Aorta (tissue), 5 donors: ENCODE results near the gene SRSF9. TPM values are rescaled to one million over a fixed set of nuclear protein-coding genes. Genes with fewer than 3 reads are reported as not detected.
A peak's percentile ranks its signal among the peaks of the same experiment; 100 is the strongest.
"Not testable (repeated sequence)": the region's sequence is repeated elsewhere in the genome, so short reads cannot be mapped to it uniquely, and the experiment has no call there.

ENCODE experiments used
- ATAC-seq: fragments of 200-7000 bp; cut with Tn5 transposase; one replicate; pipeline ENCODE4 v1.9.1; 2022; ENCODE audit warnings: moderate library complexity; ENCODE audit not compliant: low FRiP score
- DNase-seq, 2 donors: peaks; one replicate each; pipeline ENCODE4 v3.0.0-alpha.2; 2020
- H3K27ac ChIP-seq, 2 donors: one replicate each; pipeline ENCODE4 v1.5.1; 2013; ENCODE audit warnings: low read length in 2 of 2, mild to moderate bottlenecking in 2 of 2, moderate library complexity in 2 of 2, control low read depth in 1 of 2, inconsistent platforms in 1 of 2, low read depth in 1 of 2
- H3K27me3 ChIP-seq, 2 donors: one replicate each; pipeline ENCODE4 v1.6.1; 2013; ENCODE audit warnings: control low read depth in 1 of 2, low read length in 1 of 2, mild to moderate bottlenecking in 1 of 2, moderate library complexity in 1 of 2; ENCODE audit not compliant: insufficient read depth in 2 of 2, control insufficient read depth in 1 of 2
- H3K36me3 ChIP-seq, 2 donors: one replicate each; pipeline ENCODE4 v1.6.1; 2013; ENCODE audit warnings: control low read depth in 1 of 2, low read length in 1 of 2, mild to moderate bottlenecking in 1 of 2; ENCODE audit not compliant: insufficient read depth in 2 of 2, control insufficient read depth in 1 of 2
- H3K4me1 ChIP-seq, 2 donors: one replicate each; pipeline ENCODE4 v1.6.1; 2013; ENCODE audit warnings: low read length in 2 of 2, control low read depth in 1 of 2, mild to moderate bottlenecking in 1 of 2, moderate library complexity in 1 of 2; ENCODE audit not compliant: insufficient read depth in 2 of 2, control insufficient read depth in 1 of 2
- H3K4me3 ChIP-seq, 2 donors: one replicate each; pipeline ENCODE4 v1.5.1; 2013; ENCODE audit warnings: low read length in 2 of 2, control low read depth in 1 of 2, mild to moderate bottlenecking in 1 of 2
- H3K9me3 ChIP-seq: one replicate; pipeline ENCODE4 v1.6.1; 2013; ENCODE audit warnings: mild to moderate bottlenecking, low read length; ENCODE audit not compliant: control insufficient read depth
- WGBS, 2 donors: extraction: QIAGEN DNeasy Blood & Tissue Kit; methylation state at CpG; one replicate each; pipeline ENCODE4 v1.1.7; 2013; 5-methylcytosine and 5-hydroxymethylcytosine counted together
- intact Hi-C, 2 donors: fragments of 100-400 bp; cut with DNase I; formaldehyde crosslinking; loops; one replicate each; pipeline versions ENCODE4 v1.14.2 to v1.15.0; 2022
- long read RNA-seq, 2 donors: library from polyadenylated mRNA; unstranded; transcript quantifications; one replicate each; pipeline ENCODE4 v2.0.0, GENCODE V29; 2020 to 2021
- polyA plus RNA-seq, 2 donors: library from polyadenylated mRNA; stranded (reverse); fragments of 200-250 nt; gene quantifications; one replicate each; pipeline ENCODE4 v1.2.3, GENCODE V29; 2013
- total RNA-seq, 2 donors: library from RNA; stranded (reverse); fragmentation: NEBNext Ultra II Directional; extraction: Animal tissue kit (Norgen Biotek cat#: 25700); gene quantifications; one replicate each; pipeline ENCODE4 v1.2.1, GENCODE V29; 2021
- donor health status: healthy with polysubstance abuse.
- donor health status: Bipolar disorder and iron deficiency.
- donor health status: DM: no; HTN: no; CAD: no.
- donor health status: DM: no; HTN: no; CAD: no.
- donor health status: DM: yes; HTN: yes; CAD: no.

The SRSF9 gene, protein sequence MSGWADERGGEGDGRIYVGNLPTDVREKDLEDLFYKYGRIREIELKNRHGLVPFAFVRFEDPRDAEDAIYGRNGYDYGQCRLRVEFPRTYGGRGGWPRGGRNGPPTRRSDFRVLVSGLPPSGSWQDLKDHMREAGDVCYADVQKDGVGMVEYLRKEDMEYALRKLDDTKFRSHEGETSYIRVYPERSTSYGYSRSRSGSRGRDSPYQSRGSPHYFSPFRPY
- 10 to 100 TPM; 91.2 to 96.6 TPM for total RNA-seq
- 10 to 100 TPM; 77.5 to 95.8 TPM for polyA plus RNA-seq
- long read RNA-seq, donor 1, partial matches to known transcripts, result 0 of 7 reads
- long read RNA-seq, donor 1, other reads (novel, unspliced or antisense), result 0 of 7 reads
- long read RNA-seq, donor 2, transcript SRSF9-201 (4 exons, 1,201 nt), result major isoform, 56 of 62 reads
- long read RNA-seq, donor 2, partial matches to known transcripts, result 0 of 62 reads
- long read RNA-seq, donor 2, other reads (novel, unspliced or antisense), result 4 of 62 reads

DNA sequence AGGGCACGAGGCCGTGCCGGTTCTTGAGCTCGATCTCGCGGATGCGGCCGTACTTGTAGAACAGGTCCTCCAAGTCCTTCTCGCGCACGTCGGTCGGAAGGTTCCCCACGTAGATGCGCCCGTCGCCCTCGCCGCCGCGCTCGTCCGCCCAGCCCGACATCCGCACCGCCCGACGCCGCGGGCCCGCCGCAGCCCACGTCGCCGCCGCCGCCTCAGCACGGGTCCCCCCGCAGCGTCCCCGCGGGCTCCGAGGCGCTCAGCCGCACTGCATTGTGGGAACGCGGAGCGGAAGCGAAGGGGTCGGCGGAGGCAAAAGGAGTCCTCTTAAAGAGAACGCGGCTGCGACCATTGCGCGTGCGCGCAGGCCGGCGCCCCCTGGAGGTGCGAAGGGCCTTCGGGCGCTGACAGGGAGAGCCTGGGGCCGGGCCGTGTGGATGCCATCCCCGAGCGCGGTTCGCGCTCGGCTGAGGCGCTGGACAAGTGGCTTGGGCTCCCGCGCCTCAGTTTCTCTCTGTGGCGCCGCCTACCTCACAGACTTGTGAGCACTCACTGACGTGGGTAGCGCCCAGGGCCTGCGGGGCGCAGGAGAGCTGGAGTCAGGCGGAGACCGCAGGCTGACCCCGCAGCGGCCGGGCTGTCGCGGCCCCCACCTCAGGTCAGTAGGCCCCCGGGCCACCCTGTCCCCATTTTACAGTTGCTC is at the start of gene SRSF9:
Gene SRSF9, minus strand, starts transcription at position 299 of the 700 bp plus-strand sequence. Its CDS starts 139 bp downstream, at position 160.
- no peaks in the 10 kb centered on the region for H3K36me3 ChIP-seq
- WGBS, 2 donors, result 0% methylated on average over 69 to 88 of the region's 88 CpGs
- H3K27me3 ChIP-seq, result no peaks in the 10 kb centered on the region
- peak; percentile 98 for ATAC-seq
- H3K4me3 ChIP-seq, result peak within 1 kb of the TSS; percentile 92 to 93
- intact Hi-C loops, result loop anchor here in 1 of 2 donors (2.0 kb wide), 1 partner anchor 59 kb away; the partner anchor contains the start of gene COQ5
- no peaks in the 10 kb centered on the region for H3K4me1 ChIP-seq
- H3K27ac ChIP-seq, result peak within 1 kb of the TSS in 1 of 2 donors; percentile 94
- no peaks in the 10 kb centered on the region for H3K9me3 ChIP-seq
- DNase-seq, result peak; percentile 97 to 99

DNA sequence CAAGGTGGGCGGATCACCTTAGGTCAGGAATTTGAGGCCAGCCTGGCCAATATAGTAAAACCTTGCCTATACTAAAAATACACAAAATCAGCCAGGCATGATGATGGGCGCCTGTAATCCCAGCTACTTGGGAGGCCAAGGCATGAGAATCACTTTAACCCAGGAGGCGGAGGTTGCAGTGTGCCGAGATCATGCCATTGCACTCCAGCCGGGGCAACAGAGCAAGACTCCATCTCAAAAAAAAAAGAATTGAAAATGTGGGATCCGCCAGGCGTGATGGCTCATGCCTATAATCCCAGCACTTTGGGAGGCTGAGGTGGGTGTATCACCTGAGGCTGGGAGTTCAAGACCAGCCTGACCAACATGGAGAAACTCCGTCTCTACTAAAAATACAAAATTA is 49.8 kb upstream of the SRSF9 start:
- H3K27ac ChIP-seq, ATAC-seq, H3K27me3 ChIP-seq, H3K9me3 ChIP-seq, H3K36me3 ChIP-seq, DNase-seq, H3K4me1 ChIP-seq, intact Hi-C loops, H3K4me3 ChIP-seq: not testable (repeated sequence)
- WGBS, 2 donors, result 95 to 97% methylated on average over 8 of the region's 8 CpGs

DNA sequence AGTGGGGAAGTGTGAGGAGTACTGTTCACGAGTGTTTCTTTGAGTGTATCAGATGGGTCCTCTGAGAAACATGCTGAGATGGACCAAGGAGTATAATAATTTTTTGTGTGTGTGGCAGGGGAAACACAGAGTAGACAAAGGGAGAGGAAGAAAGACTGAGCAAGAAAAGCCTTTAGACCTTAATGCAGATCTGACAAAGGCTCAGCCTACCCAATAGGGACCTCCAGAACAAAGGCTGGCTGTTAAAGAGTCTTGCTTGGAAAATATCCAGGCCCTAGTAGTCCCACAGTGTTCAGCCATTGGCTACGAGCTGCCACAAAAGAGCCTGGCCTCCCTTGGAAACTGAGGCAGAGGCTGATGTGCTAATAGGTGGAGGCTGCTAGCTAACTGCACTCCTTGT is 45.9 kb upstream of the SRSF9 start:
- DNase-seq (no peak), ATAC-seq (no peak)
- no peaks in the 10 kb centered on the region for H3K4me1 ChIP-seq
- no peaks in the 10 kb centered on the region for H3K36me3 ChIP-seq
- no peak overlapping the region for H3K27ac ChIP-seq
- no peaks in the 10 kb centered on the region for H3K27me3 ChIP-seq
- 88 to 94% methylated on average over 2 of the region's 2 CpGs for WGBS, 2 donors
- intact Hi-C loops, result no loop called here
- H3K9me3 ChIP-seq, result no peaks in the 10 kb centered on the region
- no peak overlapping the region for H3K4me3 ChIP-seq

DNA sequence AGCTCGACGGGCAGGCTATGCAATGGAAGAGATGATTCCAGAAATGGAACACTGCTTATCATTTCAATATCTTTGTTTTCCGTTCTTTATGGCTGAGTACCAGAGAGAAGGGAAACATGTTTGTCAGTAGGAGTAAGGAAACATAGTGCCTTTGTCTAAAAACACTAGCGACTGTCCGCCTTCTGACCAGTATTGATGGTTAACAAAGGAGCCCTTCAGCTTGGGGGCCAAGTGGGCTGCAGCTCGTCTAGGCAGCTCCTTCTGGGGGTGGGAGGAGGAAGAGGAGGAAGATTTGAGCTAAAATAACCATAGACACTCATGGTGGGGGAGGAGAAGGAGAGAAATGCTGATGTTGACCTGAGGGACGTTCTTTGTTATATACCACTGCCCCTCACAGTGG is 44.5 kb upstream of the SRSF9 start:
- Histone ChIP-seq H3K4me3 (no peak overlapping the region), H3K9me3 (no peaks in the 10 kb centered on the region), H3K36me3 (peaks cover 0 to 3% of the 10 kb centered on the region in 2 donors), H3K27me3 (no peaks in the 10 kb centered on the region), H3K4me1 (no peaks in the 10 kb centered on the region), H3K27ac (no peak overlapping the region)
- no peak for DNase-seq
- ATAC-seq, result no peak
- 83 to 89% methylated on average over 7 of the region's 7 CpGs for WGBS, 2 donors
- intact Hi-C loops, result no loop called here

DNA sequence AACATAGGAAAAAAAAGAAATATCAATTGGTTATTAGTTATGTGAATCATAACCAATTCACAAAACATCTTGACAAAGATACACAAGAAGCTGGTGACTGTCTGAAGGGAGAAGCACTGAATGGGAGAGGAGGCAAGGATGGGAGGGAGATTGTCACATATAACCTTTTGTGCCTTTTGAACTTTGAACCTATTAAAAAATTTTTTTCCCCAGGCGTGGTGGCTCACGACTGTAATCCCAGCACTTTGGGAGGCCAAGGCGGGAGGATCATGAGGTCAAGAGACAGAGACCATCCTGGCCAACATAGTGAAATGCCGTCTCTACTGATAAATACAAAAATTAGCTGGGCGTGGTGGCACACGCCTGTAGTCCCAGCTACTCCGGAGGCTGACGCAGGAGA is 39.0 kb upstream of the SRSF9 start:
- Histone ChIP-seq H3K4me3 (no peak overlapping the region), H3K27me3 (no peaks in the 10 kb centered on the region), H3K4me1 (no peaks in the 10 kb centered on the region), H3K27ac (no peak overlapping the region), H3K36me3 (peaks cover 1 to 3% of the 10 kb centered on the region in 2 donors), H3K9me3 (no peaks in the 10 kb centered on the region)
- no peak for DNase-seq
- no peak for ATAC-seq
- WGBS, 2 donors, result 93 to 94% methylated on average over 8 of the region's 8 CpGs
- intact Hi-C loops, result no loop called here

DNA sequence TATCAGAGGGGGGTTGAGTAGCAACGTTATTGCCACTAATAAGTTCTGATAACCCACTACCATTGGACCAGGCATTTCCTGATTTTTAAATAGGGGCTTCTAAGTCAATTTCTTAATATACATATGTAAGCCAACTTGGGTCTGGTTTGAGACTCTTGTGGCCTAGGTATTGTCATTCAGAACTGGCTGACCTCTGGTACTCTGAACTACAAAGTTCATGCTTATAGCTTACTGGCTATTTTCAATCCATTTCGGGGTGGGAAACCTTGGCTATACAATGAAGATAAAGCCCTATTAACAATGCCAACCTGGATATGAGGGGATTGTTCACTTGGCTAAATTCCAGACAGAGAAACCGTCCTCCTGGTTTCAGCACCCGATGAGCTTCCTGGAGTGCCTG is 35.0 kb upstream of the SRSF9 start:
- 78 to 80% methylated on average over 4 of the region's 4 CpGs for WGBS, 2 donors
- intact Hi-C loops, result no loop called here
- Histone ChIP-seq H3K9me3 (no peaks in the 10 kb centered on the region), H3K27ac (no peak overlapping the region), H3K36me3 (peaks cover 2 to 4% of the 10 kb centered on the region in 2 donors), H3K4me1 (no peaks in the 10 kb centered on the region), H3K27me3 (no peaks in the 10 kb centered on the region), H3K4me3 (no peak overlapping the region)
- no peak for ATAC-seq
- DNase-seq, result no peak

DNA sequence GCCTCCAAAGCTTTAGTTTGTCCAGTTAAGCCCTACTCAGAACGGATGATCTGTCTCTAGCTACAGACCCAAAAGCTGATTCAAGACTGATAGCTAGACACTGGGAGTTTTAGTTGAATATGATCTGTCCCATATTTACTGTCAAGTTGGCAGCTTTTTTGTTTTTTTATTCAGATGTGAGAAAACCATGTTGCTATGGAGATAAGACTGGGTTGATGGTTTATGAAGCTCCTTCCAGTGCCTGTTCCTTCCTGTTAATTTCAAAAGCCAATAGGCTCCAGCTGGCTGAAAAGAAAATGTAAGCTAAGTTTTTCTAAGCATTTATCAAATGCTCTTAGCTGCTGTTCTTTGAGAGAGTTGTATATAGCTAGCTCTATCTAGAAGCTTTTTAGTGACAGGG is 31.0 kb upstream of the SRSF9 start:
- no peak for ATAC-seq
- no peak for DNase-seq
- peak overlapping the region in 1 of 2 donors; percentile 14 for H3K27ac ChIP-seq
- H3K9me3 ChIP-seq, result no peaks in the 10 kb centered on the region
- peaks cover 2 to 4% of the 10 kb centered on the region in 2 donors for H3K36me3 ChIP-seq
- WGBS, 2 donors, result 65 to 78% methylated on average over 1 of the region's 1 CpG
- H3K4me1 ChIP-seq, result peaks cover 0 to 3% of the 10 kb centered on the region in 2 donors
- H3K4me3 ChIP-seq, result no peak overlapping the region
- no peaks in the 10 kb centered on the region for H3K27me3 ChIP-seq
- intact Hi-C loops, result no loop called here

DNA sequence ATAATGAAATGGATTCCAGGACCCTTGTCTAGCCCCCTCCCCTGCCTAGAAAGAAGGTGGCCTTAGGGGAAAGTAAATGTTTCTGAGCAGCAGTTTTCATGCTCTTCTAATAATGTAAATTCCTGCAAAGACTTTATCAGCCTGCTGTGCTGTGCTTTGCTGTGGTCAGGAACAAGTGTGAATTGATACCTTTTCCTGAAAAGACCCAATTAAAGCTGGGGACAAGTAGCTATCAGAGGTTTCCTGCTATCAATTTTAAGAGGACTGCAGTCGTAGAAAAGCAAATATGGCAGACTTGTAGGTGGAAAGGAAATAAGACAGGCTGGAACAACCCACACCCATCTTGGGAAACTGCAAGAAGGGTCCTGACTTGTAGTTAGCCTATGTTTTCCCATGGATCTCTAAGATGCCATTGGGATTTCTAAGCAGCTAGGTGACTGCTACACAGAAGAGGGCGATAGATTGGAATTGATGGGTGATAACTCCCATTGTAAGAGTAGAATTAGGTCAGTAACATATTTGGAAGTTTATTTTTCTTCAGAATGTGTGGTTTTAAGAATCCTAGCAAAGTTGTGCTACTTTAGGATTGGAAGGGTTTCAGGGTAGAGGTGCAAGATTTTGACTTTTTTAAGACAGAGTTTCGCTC is 29.4 kb upstream of the SRSF9 start:
- ATAC-seq (no peak), DNase-seq (no peak)
- peaks cover 2 to 4% of the 10 kb centered on the region in 2 donors for H3K36me3 ChIP-seq
- WGBS, 2 donors, result 78 to 82% methylated on average over 3 of the region's 3 CpGs
- no peak overlapping the region for H3K27ac ChIP-seq
- no peak overlapping the region for H3K4me3 ChIP-seq
- H3K9me3 ChIP-seq, result no peaks in the 10 kb centered on the region
- H3K27me3 ChIP-seq, result no peaks in the 10 kb centered on the region
- H3K4me1 ChIP-seq, result peaks cover 0 to 6% of the 10 kb centered on the region in 2 donors
- intact Hi-C loops, result loop anchor here (5.0 kb wide), 1 partner anchor 38 kb away; no protein-coding TSS in a partner anchor
